OCI-LY7 (cell line): Measurements from ENCODE around the gene IL4I1.

Experiments used
- CTCF ChIP-seq: fragments of 200-600 bp; sonication (generic); conservative IDR thresholded peaks from 2 replicates; pipeline ENCODE4 v1.5.1; 2014; ENCODE audit warnings: mild to moderate bottlenecking, antibody characterized with exemption, low read length, moderate library complexity, mixed read lengths
- EZH2phosphoT487 ChIP-seq: fragments of 200-600 bp; sonication (generic); IDR thresholded peaks from 2 replicates; pipeline ENCODE4 v1.6.1; 2018; ENCODE audit warnings: low read depth, borderline replicate concordance, mild to moderate bottlenecking, mixed run types, antibody characterized with exemption, low read length, moderate library complexity, mixed read lengths

GRCh38 chr19:49924004-49924880 lies 27.6 kb upstream of the IL4I1 start:
- no peak for TF ChIP-seq CTCF
- no peak for TF ChIP-seq EZH2phosphoT487
